SKM-1 (cell line): ENCODE data around the gene COL4A2.
A peak's percentile ranks its signal among the peaks of the same experiment; 100 is the strongest.
"Not testable (repeated sequence)": the region's sequence is repeated elsewhere in the genome, so short reads cannot be mapped to it uniquely, and the experiment has no call there.

Source experiments
- DNase-seq: peaks from one replicate; lab custom pipeline; 2025; ENCODE audit not compliant: unreplicated experiment; lab: John Stamatoyannopoulos, UW

The COL4A2 gene

GRCh38 chr13:110450016-110450900 is 143.2 kb downstream of the COL4A2 start:
- no peak for DNase-seq

DNA sequence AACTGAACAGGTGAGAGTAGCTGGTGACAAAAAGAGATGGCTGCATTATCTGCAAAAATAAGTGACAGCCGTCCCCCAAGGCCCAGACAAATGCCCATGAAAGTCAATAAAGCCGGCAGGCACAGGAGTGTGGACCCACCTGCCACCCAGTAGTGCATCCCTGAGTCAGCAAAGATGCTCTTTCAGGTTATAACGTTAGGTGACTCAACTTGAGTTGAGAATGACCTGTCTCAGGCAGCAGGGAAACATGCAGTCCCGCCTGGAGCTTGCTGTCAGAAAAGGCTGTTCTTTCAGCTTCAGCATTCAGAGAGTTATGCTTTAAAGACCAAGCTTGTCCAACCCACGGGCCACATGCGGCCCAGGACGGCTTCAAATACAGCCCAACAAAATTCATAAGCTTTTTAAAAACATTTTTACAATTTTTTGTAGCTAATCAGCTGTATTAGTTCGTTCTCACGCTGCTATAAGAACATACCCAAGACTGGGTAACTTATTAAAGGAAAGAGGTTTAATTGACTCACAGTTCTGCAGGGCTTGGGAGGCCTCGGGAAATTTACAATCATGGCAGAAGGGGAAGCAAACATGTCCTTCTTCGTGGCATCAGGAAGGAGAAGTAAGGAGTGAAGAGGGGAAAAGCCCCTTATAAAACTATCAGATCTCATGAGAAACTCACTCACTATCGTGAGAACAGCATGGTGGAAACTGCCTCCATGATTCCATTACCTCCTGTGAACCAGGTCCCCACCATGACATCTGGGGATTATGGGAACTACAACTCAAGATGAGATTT is 144.1 kb downstream of the COL4A2 start:
- no peak for DNase-seq

GRCh38 chr13:110453091-110453490 is 146.0 kb downstream of the COL4A2 start:
- not testable (repeated sequence) for DNase-seq

GRCh38 chr13:110453797-110454196 is 146.7 kb downstream of the COL4A2 start:
- DNase-seq = no peak

GRCh38 chr13:110454227-110454859 is 147.3 kb downstream of the COL4A2 start:
- no peak for DNase-seq

- DNase-seq = no peak
These were observed 147.9 kb downstream of the COL4A2 start for GRCh38 chr13:110454956-110455355.

DNA sequence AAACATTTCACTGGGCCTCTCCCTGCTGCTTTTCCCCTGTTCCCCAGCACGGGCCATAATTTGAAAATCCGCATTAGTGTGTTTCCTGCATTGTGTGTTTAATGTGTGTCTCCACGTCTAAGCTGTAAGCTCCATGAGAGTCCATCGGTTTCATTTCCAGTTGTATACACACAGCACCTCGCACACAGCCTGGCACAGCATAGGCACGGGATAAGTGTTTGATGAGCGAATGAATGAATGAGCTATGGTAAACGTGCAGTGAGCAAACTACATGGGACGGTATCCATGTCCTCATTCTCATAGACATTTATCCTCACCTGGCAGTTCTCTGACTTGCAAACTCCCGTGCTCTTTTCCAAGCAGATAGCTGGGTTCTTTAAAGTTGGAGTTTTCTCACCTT is 148.4 kb downstream of the COL4A2 start:
- DNase-seq = no peak

DNA sequence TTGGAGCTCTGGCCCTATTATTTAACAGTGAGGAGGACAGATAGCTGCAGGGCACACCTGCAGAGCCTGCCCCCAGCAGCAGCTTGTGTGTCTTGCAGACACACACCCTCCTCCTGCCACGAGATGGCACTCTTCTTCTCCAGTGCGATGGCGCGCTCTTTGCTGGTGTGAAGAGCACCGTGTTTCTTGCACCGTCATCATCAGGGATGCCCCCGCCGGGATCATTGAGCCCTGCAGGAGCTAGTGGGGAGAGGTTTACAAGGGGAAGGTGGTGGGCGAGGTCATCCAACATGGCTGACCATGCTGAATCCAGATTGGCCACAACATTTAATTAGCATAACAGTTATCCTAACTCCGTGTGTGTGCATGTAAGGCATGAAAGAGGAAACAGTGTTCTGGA is 148.9 kb downstream of the COL4A2 start:
- peak; percentile 44 for DNase-seq

DNA sequence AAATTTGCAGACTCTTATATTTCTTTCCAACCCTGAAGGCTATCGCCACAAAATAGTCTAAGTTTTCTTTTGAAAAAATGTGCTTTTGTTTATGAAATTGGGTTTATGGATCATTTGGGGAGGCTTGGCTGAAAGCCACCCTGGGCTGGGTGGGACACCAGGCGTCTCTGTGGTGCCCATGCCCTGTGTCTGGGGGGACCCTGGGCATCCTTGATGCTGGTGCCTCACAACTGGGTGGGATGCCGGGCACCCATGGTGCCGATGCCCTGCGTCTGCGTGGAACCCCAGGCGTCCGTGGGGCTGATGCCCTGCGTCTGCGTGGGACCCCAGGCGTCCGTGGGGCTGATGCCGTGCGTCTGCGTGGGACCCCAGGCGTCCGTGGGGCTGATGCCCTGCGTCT is 149.5 kb downstream of the COL4A2 start:
- DNase-seq = no peak

DNA sequence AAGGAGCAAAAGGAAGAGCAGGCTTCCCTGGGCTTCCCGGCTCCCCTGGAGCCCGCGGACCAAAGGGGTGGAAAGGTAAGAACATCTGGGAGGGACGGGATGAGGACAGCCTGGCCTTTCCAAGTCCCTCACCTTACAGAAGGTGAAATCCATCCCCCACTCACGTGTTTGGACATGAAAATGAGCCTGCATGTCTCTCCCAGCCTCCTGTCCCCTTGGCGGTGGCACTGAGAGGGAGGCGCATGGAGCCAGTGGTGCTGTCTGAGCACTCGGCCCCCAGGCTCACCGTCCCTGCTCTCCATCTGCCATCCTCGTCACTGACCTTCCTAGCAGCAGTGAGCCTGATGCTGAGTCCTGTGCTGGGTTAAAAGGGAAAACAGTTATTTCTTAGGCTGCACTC is 150.3 kb downstream of the COL4A2 start:
- DNase-seq = no peak

DNA sequence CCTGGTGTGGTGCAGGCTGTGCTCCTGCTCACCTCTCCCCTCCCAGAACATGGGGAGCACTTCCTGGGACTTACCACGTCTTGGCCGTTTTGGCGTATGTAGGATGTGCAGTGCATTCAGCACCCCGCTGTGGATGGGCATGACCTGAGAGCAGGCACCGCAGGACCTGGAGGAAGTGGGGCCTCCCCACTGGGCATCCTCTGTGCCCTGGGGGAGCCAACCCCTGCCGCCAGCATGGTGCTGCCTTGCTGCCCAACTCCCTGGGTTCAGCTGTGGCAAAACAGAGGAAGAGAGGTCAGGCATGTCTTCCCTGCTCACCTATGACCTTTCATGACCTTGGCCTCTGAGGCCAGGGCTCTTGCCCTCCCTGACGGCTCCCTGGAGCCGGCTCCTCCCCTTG is 150.9 kb downstream of the COL4A2 start:
- no peak for DNase-seq

GRCh38 chr13:110458594-110459365 is 151.7 kb downstream of the COL4A2 start:
- no peak for DNase-seq

- DNase-seq = no peak
These were observed 155.0 kb downstream of the COL4A2 start for GRCh38 chr13:110462091-110462490.

DNA sequence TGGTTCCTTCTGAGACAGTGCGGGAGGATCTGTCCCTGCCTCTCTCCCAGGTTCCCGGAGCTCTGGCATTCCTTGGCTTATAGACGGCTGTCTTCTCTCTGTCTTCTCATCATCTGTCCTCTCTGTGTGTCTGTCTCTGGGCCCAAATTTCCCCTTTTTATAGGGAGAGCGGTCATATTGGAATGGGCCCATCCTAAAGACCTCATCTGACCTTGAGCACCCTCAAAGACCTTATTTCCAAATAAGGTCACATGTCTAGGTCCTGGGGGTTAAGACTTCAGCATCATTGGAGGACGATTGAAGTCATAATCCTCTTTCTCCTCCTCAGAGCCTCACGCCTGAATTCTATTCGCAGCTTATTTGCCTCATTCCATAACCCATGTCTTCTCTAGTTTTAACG is 156.1 kb downstream of the COL4A2 start:
- no peak for DNase-seq

DNA sequence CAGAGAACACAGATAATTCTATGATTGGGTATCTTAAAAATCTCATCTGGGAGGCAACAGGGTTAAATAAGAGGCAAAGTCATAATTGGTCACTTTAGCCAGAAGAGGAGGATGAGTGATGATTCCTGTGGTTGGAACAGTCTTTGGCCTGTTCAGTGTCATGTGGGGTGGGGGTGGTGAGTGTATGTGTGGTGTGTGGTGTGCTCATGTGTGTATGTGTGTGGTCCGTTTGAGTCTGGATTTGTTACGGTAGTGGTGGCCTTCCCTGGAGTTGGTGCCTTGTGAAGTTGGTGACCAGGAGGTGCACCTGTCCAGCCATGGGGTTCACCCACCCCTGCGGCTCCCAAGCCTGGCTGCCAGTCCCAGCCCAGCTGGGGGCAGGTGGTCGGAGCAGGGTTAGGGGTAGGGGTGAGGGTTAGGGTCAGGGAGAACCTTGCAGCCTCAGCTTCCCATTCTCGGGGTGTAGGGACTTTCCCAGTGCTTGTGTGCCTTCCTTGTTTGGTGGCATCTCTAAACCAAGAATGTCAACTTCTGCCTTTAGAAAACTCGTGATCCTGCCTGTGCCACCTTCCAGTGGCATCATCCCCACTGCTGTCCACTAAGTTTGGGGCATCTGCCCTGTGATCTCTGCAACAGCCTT is 156.9 kb downstream of the COL4A2 start:
- DNase-seq = no peak

GRCh38 chr13:110464556-110465333 is 157.7 kb downstream of the COL4A2 start:
- no peak for DNase-seq

- DNase-seq = no peak
These were observed 158.6 kb downstream of the COL4A2 start for GRCh38 chr13:110465696-110466095.

- no peak for DNase-seq
These were observed 159.3 kb downstream of the COL4A2 start for GRCh38 chr13:110466266-110466915.

GRCh38 chr13:110467516-110468110 is 160.5 kb downstream of the COL4A2 start:
- DNase-seq = no peak
